ENCODE results near the gene ST6GALNAC6. TPM values are rescaled to one million over a fixed set of nuclear protein-coding genes. Genes with fewer than 3 reads are reported as not detected.

Gene ST6GALNAC6
- total and polyA plus RNA-seq, 2 of the 8 experiments (the other 6 are each of a cell fraction or from before 2014, with no cell fraction given), result 43.7 to 64.4 TPM

DNA sequence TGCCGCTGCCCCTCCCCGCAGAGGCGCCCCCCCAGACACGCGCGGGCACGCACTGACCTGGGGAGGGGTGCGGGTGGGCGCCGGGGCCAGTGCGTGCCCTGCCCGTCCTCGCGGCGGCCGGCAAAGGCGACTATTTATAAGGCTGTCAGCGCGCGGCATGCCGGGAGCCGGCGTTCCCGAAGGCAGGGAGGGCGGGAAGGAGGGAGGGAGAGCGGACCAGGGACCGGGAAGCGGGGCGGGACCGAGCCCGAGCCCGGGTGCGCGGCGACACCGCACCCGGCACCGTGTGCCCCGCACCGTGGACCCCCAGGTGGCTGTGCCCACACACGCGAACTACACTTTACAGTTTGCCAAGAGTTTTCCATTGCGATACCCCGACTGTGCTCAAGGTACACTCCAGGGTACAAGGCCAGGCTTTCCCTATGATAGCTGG is 21.8 kb downstream of the ST6GALNAC6 start, which contains the start of gene AK1:
AK1 (minus strand) TSS at position 110 of the 433 bp plus-strand sequence. CDS start 3,058 bp downstream, outside the sequence.
- 4% methylated on average over 12 of the region's 44 CpGs; no CpG with 5 or more reads in 1 of the 2 experiments for WGBS, 2 experiments (ENCODE audit: extremely low coverage in 1 of 2, insufficient coverage in 1 of 2, insufficient read length in 1 of 2, insufficient replicate concordance in 2 of 2, low coverage in 1 of 2, low lambda C conversion rate in 2 of 2, missing lambda C conversion rate in 1 of 2)
- Histone ChIP-seq H2BK120ac (replicated peaks; ENCODE audit: low read depth, low read length) (no peak within 1 kb of the TSS), H3K4ac (replicated peaks; ENCODE audit: insufficient read length, low read depth, low read length) (peak within 1 kb of the TSS; percentile 72), H4K20me1 (replicated peaks in 1 of 2; ENCODE audit: control insufficient read depth in 1 of 2, insufficient read depth in 2 of 2, low read length in 2 of 2) (peaks cover 0 to 1% of the 10 kb centered on the region in 2 experiments), H3K9ac (replicated peaks in 1 of 4; ENCODE audit: extremely low read depth in 1 of 4, low read depth in 3 of 4, low read length in 3 of 4) (no peak within 1 kb of the TSS), H3K79me2 (ENCODE audit: control insufficient read depth in 1 of 2, insufficient read depth in 2 of 2, low read length in 2 of 2) (no peaks in the 10 kb centered on the region), H3K4me2 (ENCODE audit: insufficient read depth in 1 of 2, low read depth in 2 of 2, low read length in 2 of 2) (peak within 1 kb of the TSS; percentile 72 to 79), H4K5ac (ENCODE audit: insufficient read length, low read depth, low read length) (peak within 1 kb of the TSS; percentile 25), H3K4me3 (ENCODE audit: extremely low read depth in 1 of 4, insufficient read depth in 2 of 4, low read depth in 3 of 4, low read length in 4 of 4) (peak within 1 kb of the TSS; percentile 46 to 66 (median 58)), H2AFZ (ENCODE audit: low read length) (peak within 1 kb of the TSS; percentile 96), H3K18ac (ENCODE audit: extremely low read depth, low read length) (peak within 1 kb of the TSS; percentile 3), H3K23ac (ENCODE audit: insufficient read length) (no peak within 1 kb of the TSS), H4K91ac (replicated peaks; ENCODE audit: insufficient read length, low read length) (peak within 1 kb of the TSS; percentile 84), H3K36me3 (ENCODE audit: control insufficient read depth in 2 of 4, insufficient read depth in 4 of 4, low read length in 3 of 4) (no peaks in the 10 kb centered on the region), H2BK12ac (ENCODE audit: low read depth, low read length) (peak within 1 kb of the TSS; percentile 50; the same call in 1 of the 2 replicates), H2BK20ac (ENCODE audit: low read length) (no peak within 1 kb of the TSS), H3K27me3 (replicated peaks in 1 of 4; ENCODE audit: control insufficient read depth in 3 of 4, extremely low read depth in 1 of 4, insufficient read depth in 3 of 4, low read length in 3 of 4) (no peaks in the 10 kb centered on the region), H3K23me2 (ENCODE audit: low read depth, low read length) (peaks cover 7% of the 10 kb centered on the region; the same call in 1 of the 2 replicates), H2BK15ac (ENCODE audit: low read length) (peak within 1 kb of the TSS; percentile 46; the same call in 1 of the 2 replicates), H3K56ac (replicated peaks; ENCODE audit: insufficient read length, low read depth, low read length) (peak within 1 kb of the TSS; percentile 53), H3K14ac (ENCODE audit: insufficient read length) (no peak within 1 kb of the TSS), H2AK5ac (ENCODE audit: low read depth, low read length) (peak within 1 kb of the TSS; percentile 0; the same call in 1 of the 2 replicates), H3K79me1 (ENCODE audit: low read depth, low read length) (no peaks in the 10 kb centered on the region), H3K9me3 (ENCODE audit: insufficient read depth in 2 of 2, low read depth in 1 of 2, low read length in 1 of 2) (no peaks in the 10 kb centered on the region), H4K8ac (ENCODE audit: extremely low read depth, insufficient read depth, low read length) (peak within 1 kb of the TSS; percentile 54), H2BK5ac (ENCODE audit: low read depth, low read length) (no peak within 1 kb of the TSS), H3K4me1 (replicated peaks in 1 of 4; ENCODE audit: control insufficient read depth in 3 of 4, insufficient read depth in 4 of 4, low read length in 3 of 4) (peaks cover 0 to 10% (median 7%) of the 10 kb centered on the region in 4 experiments; a peak in 6 of 7 replicates), H3K27ac (ENCODE audit: low read depth, low read length) (no peak within 1 kb of the TSS)
- no peak for FAIRE-seq
- ChIA-PET POLR2A (ENCODE audit: partially characterized antibody) (interaction anchor here (0.7 to 2.0 kb wide), 9 partner anchors 8 to 85 kb away, joined by 3 to 9 read pairs (median 4); partner anchors contain the start of gene ST6GALNAC6), CTCF (ENCODE audit: partially characterized antibody) (interaction anchor here (0.8 to 2.2 kb wide), 9 partner anchors 8 to 112 kb away, joined by 3 to 18 read pairs (median 3); partner anchors contain the start of gene FPGS)
- TF ChIP-seq TBP (IDR thresholded peaks at IDR 0.05; ENCODE audit: low read depth, low read length) (peak; percentile 60; the same call in 1 of the 2 replicates), ASH2L (IDR thresholded peaks at IDR 0.05; ENCODE audit: low read length) (peak; percentile 71), CREB1 (IDR thresholded peaks at IDR 0.05) (no peak), KDM4A (IDR thresholded peaks at IDR 0.05; ENCODE audit: low read depth, low read length, severe bottlenecking) (peak; percentile 73), RNF2 (IDR thresholded peaks at IDR 0.05; ENCODE audit: borderline replicate concordance, low read depth, low read length, missing control alignments, poor library complexity, severe bottlenecking) (no peak), SIRT6 (IDR thresholded peaks at IDR 0.05; ENCODE audit: low read length) (no peak), TEAD4 (IDR thresholded peaks at IDR 0.05; ENCODE audit: low read depth, low read length) (peak; percentile 39; the same call in 1 of the 2 replicates), POLR2A (IDR thresholded peaks at IDR 0.05; ENCODE audit: control extremely low read depth in 1 of 2, low read depth in 2 of 2, low read length in 2 of 2) (peak in 1 of 2 experiments; percentile 52; a peak in 1 of 3 replicates)
- TF ChIP-seq, protein P1, sequence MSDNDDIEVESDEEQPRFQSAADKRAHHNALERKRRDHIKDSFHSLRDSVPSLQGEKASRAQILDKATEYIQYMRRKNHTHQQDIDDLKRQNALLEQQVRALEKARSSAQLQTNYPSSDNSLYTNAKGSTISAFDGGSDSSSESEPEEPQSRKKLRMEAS (IDR thresholded peaks at IDR 0.05), result 0 out of 2 replicates have a peak, but pooled peaks have one; percentile 22
- TF ChIP-seq, protein P2, sequence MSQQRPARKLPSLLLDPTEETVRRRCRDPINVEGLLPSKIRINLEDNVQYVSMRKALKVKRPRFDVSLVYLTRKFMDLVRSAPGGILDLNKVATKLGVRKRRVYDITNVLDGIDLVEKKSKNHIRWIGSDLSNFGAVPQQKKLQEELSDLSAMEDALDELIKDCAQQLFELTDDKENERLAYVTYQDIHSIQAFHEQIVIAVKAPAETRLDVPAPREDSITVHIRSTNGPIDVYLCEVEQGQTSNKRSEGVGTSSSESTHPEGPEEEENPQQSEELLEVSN (IDR thresholded peaks at IDR 0.05), result 0 out of 2 replicates have a peak, but pooled peaks have one; percentile 38
- DNase-seq (ENCODE audit: low read depth in 1 of 2, low spot score in 2 of 2), result peak in 1 of 2 experiments; percentile 84
